Body of pancreas (tissue), 4 donors: ENCODE results near the gene INKA1.
"Not testable (repeated sequence)": the region's sequence is repeated elsewhere in the genome, so short reads cannot be mapped to it uniquely, and the experiment has no call there.

Experiments used
- CTCF ChIP-seq, 7 experiments: fragments of 450-650 bp in 4 of 7; fragments of 200-600 bp in 3 of 7; sonication (generic) in 3 of 7; IDR thresholded peaks; one replicate each; pipeline ENCODE4 v1.5.1; 2016 to 2019; ENCODE audit warnings: antibody characterized with exemption in 7 of 7
- POLR2A ChIP-seq, 3 donors: fragments of 450-650 bp; IDR thresholded peaks; one replicate each; pipeline ENCODE4 v1.6.1; 2016; ENCODE audit warnings: antibody characterized with exemption in 3 of 3, mild to moderate bottlenecking in 2 of 3

DNA sequence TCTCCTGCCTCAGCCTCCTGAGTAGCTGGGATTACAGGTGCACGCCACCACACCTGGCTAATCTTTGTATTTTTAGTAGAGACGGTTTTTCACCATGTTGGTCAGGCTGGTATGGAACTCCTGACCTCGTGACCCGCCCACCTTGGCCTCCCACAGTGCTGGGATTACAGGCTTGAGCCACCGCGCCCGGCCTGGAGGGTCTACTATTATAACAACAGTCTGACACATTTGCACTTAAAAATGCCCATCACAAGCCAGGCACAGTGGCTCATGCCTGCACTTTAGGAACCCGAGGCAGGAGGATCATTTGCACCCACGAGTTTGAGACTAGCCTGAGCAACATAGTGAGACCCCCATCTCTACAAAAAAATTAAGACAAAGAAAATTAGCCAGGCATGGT, 20.8 kb upstream of the INKA1 start:
- TF ChIP-seq CTCF, POLR2A (IDR thresholded peaks at IDR 0.05): not testable (repeated sequence)
